ENCODE data around the gene RRP1B.

The RRP1B gene

DNA sequence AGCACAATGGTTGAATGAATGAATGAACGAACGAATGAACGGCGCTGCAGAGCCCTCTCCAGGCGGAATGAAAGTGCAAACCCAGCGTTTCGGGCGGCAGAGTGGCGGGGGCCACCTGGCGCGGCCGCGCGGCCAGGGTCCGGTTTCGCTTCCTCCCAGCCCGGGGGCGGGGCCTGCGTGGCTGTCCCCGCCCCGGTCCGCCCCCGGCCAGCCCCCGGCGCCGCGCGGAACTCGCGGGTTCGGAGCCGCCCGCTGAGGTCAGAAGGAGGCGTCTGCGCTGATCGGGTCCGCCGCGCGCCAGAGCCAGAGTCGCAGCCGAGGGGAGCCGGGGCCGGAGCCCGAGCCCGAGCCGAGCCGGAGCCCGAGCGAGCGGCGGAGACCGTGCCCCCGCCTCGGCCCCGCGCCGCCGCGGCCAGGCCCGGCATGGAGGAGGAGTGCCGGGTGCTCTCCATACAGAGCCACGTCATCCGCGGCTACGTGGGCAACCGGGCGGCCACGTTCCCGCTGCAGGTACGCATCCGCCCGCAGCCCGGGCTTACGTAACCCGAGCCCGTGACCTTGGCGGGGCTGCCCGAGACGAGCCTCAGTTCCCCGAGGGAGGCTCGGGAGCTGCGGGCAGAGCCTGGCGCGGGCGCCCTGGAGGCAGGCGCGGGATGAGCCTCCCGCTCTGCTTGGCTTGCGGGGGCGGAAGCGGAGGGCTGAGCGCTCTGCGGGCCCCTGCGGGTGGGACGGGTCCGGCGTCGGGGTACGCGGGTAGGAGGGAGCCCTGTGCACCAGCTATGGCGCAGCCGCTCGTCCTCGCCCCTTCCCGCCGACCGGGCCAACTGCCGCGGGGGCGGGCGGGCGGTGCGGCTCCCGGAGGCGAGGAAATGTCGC is 59.8 kb downstream of the RRP1B start, which contains the start of gene PDXK:
TSS of gene PDXK (plus strand) at position 258 of the 876 bp plus-strand sequence. CDS start at position 424, 166 bp downstream.
- Histone ChIP-seq H3K27me3 (ENCODE audit: insufficient read depth, low read length, poor library complexity) (no peaks in the 10 kb centered on the region), H3K79me2 (ENCODE audit: insufficient read depth, low read length) (peaks cover 30% of the 10 kb centered on the region), H3K4me2 (ENCODE audit: insufficient read depth, low read length) (peak within 1 kb of the TSS; percentile 95), H3K27ac (ENCODE audit: low read length) (peak within 1 kb of the TSS; percentile 66), H3K9me3 (ENCODE audit: insufficient read depth, low read length, severe bottlenecking) (no peaks in the 10 kb centered on the region), H3K9ac (ENCODE audit: low read depth, low read length) (peak within 1 kb of the TSS; percentile 67), H3K4me3 (ENCODE audit: low read depth in 1 of 2, low read length in 2 of 2) (peak within 1 kb of the TSS; percentile 33 to 91), H3K36me3 (ENCODE audit: insufficient read depth, low read length) (peaks cover 13% of the 10 kb centered on the region), H4K20me1 (ENCODE audit: insufficient read depth, low read length) (peaks cover 37% of the 10 kb centered on the region), H2AFZ (ENCODE audit: low read depth, low read length) (peak within 1 kb of the TSS; percentile 61), H3K4me1 (ENCODE audit: insufficient read depth, low read length) (peaks cover 30% of the 10 kb centered on the region)
- no peak for TF ChIP-seq EZH2 (IDR thresholded peaks at IDR 0.05; ENCODE audit: borderline replicate concordance, low read depth, low read length, severe bottlenecking)
- TF ChIP-seq, protein P1, sequence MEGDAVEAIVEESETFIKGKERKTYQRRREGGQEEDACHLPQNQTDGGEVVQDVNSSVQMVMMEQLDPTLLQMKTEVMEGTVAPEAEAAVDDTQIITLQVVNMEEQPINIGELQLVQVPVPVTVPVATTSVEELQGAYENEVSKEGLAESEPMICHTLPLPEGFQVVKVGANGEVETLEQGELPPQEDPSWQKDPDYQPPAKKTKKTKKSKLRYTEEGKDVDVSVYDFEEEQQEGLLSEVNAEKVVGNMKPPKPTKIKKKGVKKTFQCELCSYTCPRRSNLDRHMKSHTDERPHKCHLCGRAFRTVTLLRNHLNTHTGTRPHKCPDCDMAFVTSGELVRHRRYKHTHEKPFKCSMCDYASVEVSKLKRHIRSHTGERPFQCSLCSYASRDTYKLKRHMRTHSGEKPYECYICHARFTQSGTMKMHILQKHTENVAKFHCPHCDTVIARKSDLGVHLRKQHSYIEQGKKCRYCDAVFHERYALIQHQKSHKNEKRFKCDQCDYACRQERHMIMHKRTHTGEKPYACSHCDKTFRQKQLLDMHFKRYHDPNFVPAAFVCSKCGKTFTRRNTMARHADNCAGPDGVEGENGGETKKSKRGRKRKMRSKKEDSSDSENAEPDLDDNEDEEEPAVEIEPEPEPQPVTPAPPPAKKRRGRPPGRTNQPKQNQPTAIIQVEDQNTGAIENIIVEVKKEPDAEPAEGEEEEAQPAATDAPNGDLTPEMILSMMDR (IDR thresholded peaks at IDR 0.05; ENCODE audit: borderline replicate concordance, extremely low read depth, low read length, poor library complexity, severe bottlenecking) = peak; percentile 25
- DNase-seq (peak; percentile 74), ATAC-seq (ENCODE audit: insufficient read depth, low read depth) (peak; percentile 84)

DNA sequence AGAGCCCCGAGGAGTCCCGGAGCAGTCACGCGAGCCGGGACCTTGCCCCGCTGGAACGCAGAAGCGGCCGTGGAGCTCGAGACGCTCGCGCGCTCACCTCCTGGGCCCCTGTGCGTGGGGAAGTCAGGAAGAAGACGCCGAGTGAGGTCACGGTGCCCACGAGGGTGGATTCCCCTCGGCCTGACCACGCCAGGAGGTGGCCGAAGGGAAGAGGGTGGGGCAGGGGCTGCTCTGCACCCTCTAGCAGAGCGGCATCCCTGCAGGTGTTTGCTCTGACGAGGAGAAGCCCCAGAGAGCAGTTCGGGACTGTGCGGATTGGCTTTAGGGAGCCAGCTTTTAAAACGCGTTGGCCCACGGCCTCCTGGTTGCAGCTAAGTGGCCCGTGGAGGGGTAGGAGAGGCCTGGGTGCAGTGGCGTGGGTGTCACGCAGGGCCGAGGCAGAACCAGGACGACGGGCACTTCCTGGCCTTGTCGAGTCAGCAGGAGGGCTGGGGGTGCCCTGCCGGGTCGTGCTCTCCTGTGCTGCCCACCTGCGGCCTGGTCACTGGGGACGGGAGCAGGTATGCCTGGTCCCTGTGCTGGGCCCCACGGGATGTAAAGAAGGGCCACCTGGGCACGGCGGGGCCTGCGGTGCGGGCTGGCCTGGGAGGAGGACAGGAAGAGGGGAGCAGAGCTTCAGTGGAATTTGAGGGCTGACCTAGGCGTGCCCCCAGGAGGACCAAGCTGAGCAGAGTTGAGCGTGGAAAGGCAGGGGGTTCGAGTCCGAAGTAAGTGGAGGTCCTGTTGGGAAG is 60.6 kb downstream of the RRP1B start:
- peaks cover 30% of the 10 kb centered on the region for H3K79me2 ChIP-seq (ENCODE audit: insufficient read depth, low read length)
- no peaks in the 10 kb centered on the region for H3K27me3 ChIP-seq (ENCODE audit: insufficient read depth, low read length, poor library complexity)
- peaks cover 14% of the 10 kb centered on the region for H3K36me3 ChIP-seq (ENCODE audit: insufficient read depth, low read length)
- peak overlapping the region; percentile 67 for H3K9ac ChIP-seq (ENCODE audit: low read depth, low read length)
- no peaks in the 10 kb centered on the region for H3K9me3 ChIP-seq (ENCODE audit: insufficient read depth, low read length, severe bottlenecking)
- H3K27ac ChIP-seq (ENCODE audit: low read length) = peak overlapping the region; percentile 66
- H2AFZ ChIP-seq (ENCODE audit: low read depth, low read length) = peak overlapping the region; percentile 61
- DNase-seq (no peak), ATAC-seq (ENCODE audit: insufficient read depth, low read depth) (peak; percentile 27)
- peaks cover 30% of the 10 kb centered on the region for H3K4me1 ChIP-seq (ENCODE audit: insufficient read depth, low read length)
- peak overlapping the region; percentile 33 to 91 for H3K4me3 ChIP-seq (ENCODE audit: low read depth in 1 of 2, low read length in 2 of 2)
- TF ChIP-seq, protein P1 (IDR thresholded peaks at IDR 0.05; ENCODE audit: borderline replicate concordance, extremely low read depth, low read length, poor library complexity, severe bottlenecking) = no peak
- no peak for TF ChIP-seq EZH2 (IDR thresholded peaks at IDR 0.05; ENCODE audit: borderline replicate concordance, low read depth, low read length, severe bottlenecking)
- H3K4me2 ChIP-seq (ENCODE audit: insufficient read depth, low read length) = peak overlapping the region; percentile 95
- peaks cover 37% of the 10 kb centered on the region for H4K20me1 ChIP-seq (ENCODE audit: insufficient read depth, low read length)

DNA sequence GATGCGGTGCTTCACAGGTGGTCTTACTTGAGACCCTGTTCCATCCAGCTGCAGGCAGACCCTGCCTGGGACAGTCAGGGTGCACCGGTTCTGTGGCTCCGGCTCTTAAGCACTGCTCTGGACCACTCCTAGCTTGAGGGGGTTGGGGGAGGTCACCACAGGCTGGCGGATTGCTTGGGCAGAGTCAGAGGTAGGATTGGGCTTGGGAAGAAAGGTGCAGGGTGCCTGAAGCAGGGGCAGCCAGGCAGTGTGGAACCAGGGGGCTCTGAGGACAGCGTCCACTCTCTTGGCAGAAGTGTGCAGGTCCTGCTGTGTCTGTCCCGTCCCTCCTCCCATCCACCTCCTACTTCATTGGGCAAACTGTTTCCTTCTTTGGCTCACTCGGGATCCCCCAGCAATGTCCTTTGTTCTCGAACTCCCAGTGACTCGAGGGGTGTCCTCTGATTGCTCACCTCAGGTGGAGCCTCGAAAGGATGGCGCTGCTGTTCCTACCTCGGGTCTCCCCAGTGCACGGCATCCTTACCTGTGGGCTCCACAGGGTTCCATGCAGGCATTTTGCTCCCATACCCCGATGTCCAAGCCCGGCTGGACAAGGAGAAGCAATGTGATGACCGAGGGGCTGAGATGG is 61.3 kb downstream of the RRP1B start:
- Histone ChIP-seq H3K9ac (ENCODE audit: low read depth, low read length) (peak overlapping the region; percentile 67), H3K27ac (ENCODE audit: low read length) (peak overlapping the region; percentile 66; the same call in 1 of the 2 replicates), H3K27me3 (ENCODE audit: insufficient read depth, low read length, poor library complexity) (no peaks in the 10 kb centered on the region), H3K36me3 (ENCODE audit: insufficient read depth, low read length) (peaks cover 14% of the 10 kb centered on the region), H4K20me1 (ENCODE audit: insufficient read depth, low read length) (peaks cover 37% of the 10 kb centered on the region), H3K9me3 (ENCODE audit: insufficient read depth, low read length, severe bottlenecking) (no peaks in the 10 kb centered on the region), H2AFZ (ENCODE audit: low read depth, low read length) (no peak overlapping the region), H3K4me1 (ENCODE audit: insufficient read depth, low read length) (peaks cover 30% of the 10 kb centered on the region), H3K4me3 (ENCODE audit: low read depth in 1 of 2, low read length in 2 of 2) (peak overlapping the region in 1 of 2 experiments; percentile 91; a peak in 2 of 4 replicates), H3K4me2 (ENCODE audit: insufficient read depth, low read length) (peak overlapping the region; percentile 95), H3K79me2 (ENCODE audit: insufficient read depth, low read length) (peaks cover 30% of the 10 kb centered on the region)
- TF ChIP-seq, protein P1 (IDR thresholded peaks at IDR 0.05; ENCODE audit: borderline replicate concordance, extremely low read depth, low read length, poor library complexity, severe bottlenecking) = no peak
- TF ChIP-seq EZH2 (IDR thresholded peaks at IDR 0.05; ENCODE audit: borderline replicate concordance, low read depth, low read length, severe bottlenecking) = no peak
- DNase-seq (no peak), ATAC-seq (ENCODE audit: insufficient read depth, low read depth) (no peak)
